ENCODE measurements around the gene SPAG8. TPM values are rescaled to one million over a fixed set of nuclear protein-coding genes. Genes with fewer than 3 reads are reported as not detected.

SPAG8 gene
- total RNA-seq (2022; extraction: Qiagen RNA extraction; ENCODE audit: low read depth) = 0.22 to 0.53 TPM (median 0.27 TPM) in 5 replicates

DNA sequence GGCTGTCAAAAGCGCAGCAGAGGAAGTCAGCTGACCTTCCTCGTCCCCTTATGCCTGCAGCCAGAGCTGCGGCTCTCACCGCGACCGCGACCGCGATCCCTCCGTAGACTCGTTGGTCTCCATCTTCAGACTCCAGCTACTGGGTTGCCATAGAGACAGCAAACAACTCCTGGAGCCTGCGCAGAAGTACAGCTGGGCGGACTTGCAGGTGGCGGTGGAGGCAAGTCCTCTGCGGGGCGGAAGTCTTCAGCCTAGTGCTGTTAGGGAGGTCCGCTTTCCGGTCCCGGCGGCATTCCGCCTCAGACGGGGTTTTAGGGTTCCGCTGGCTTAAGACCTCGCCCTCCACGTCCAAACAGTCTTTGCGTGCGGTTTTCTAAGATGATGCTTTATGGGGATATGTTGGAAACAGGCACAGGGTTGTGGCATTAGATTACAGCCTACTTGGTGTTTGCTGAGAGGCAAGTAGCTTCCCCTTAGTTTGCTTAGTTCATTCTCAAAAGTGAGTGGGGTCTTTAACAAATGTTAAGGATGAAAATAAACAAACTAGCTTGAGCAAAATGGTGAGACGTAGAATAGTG, at the start of gene SPAG8:
Gene SPAG8 (minus strand): TSS at position 238 of the 578 bp plus-strand sequence. CDS start 115 bp downstream, at position 123.

DNA sequence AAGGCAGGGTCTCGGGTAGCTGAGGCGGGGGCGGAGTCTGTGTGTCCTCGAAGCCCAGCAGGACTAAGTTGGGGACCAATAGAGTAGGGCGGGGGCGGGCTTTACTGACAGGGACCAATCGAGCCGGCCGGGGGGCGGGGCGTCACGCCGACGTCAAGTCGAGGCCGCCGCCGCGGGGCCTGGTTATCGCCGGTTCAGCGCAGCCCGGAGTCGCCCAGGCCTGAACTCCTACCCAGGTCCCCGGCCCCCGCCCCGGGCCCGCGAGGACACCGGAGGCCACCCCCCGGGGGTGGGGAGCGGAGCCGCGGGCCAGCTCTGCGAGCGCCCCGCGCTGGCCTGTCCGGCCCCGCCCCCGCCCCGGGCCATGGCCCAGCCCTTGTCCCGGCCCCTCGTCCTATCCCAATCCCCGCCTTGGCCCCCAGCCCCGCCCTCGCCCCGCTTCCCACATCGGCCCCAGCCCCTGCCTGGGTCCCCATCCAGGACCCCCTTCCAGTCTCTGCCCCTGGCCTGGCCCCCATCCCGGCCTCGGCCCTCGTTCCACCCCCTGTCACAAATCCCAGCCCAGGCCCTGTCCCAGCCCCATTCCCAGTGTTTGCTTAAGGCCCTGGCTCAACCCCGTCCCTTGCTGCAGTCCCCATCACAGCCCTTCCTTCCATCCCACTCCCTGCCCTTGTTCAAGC, 17.2 kb upstream of the SPAG8 start, which contains the start of gene TMEM8B:
Gene TMEM8B (plus strand): TSS at position 145 of the 680 bp plus-strand sequence. CDS start 220 bp downstream, at position 365.

DNA sequence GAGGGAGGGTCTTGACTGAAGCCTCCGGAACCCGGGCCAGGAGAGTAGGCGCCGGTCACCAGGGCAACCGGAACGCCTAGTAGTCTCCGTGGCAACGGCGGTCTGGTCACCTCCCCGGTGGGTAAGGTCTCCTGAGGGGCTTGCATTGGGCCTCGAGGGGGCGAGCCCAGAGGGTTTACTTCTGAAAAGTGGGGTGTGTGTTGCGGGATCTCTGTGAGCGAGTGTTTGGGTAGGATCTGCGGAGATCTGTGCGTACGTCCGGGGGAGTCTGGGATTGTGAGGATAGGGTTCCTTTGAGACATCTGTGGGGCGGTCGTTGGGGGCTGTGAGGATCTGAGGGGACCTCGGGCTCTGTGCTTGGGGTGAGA, 16.6 kb upstream of the SPAG8 start, which contains the start of gene FAM221B:
Gene FAM221B (minus strand): TSS at position 17 of the 368 bp plus-strand sequence. CDS start 2,571 bp downstream, outside the sequence.

DNA sequence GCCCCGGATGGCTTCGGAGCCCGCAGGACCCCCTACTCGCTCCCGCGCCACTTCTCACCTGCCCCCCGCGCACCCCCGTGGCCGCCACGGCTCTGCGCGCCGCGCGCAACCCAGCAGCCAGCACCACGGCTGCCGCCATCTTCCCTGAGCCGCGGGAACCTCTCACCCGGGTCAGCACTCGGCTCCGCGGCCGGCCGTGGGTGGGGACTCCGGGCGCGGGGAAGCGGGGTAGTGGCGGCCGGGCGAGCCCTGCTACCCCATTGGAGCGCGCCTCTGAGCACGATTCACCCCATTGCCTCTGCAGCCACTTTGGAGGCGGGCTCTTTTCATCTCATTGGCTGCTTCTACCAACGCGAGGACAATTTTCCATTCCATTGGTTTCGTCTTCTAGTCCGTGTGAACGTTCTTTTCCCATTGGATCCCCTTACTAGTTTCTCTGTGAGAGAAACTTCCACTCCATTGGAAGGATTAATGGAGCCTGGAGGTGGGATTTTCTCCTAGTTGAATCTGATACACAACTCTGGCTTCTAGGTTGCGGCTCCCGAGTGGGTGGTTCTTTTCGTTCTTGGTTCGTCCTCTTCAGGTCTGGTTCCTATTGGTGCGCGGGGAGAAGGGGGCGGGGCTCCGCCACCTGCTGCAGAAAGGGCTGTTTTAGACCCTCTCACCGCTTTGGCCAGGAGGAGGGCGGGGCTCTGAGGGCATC, 2.9 kb upstream of the SPAG8 start, which contains the start of gene HINT2:
Gene HINT2 (minus strand): TSS at position 202 of the 703 bp plus-strand sequence. CDS start 63 bp downstream, at position 139.

GRCh38 chr9:35791297-35791921, 20.7 kb downstream of the SPAG8 start, which contains the start of gene NPR2:
NPR2 (plus strand) TSS chr9:35791591; CDS start chr9:35792409, 818 bp downstream.

Other genes starting within 250 kb of the SPAG8 start
- gene TESK1, start 207.0 kb downstream of the SPAG8 start, total RNA-seq (2022; extraction: Qiagen RNA extraction; ENCODE audit: low read depth) = 20.0 to 25.9 TPM (median 24.6 TPM) in 5 replicates
- gene CD72, start 193.8 kb downstream of the SPAG8 start, total RNA-seq (2022; extraction: Qiagen RNA extraction; ENCODE audit: low read depth) = 0.08 to 0.35 TPM (median 0.13 TPM) in 3 of 5 replicates, not detected in the others
- not detected in 5 replicates for gene SIT1, start 161.3 kb downstream of the SPAG8 start, total RNA-seq (2022; extraction: Qiagen RNA extraction; ENCODE audit: low read depth)
- 3.1 to 22.0 TPM (median 11.8 TPM) in 4 of 5 replicates, not detected in the other for gene RMRP, start 154.2 kb downstream of the SPAG8 start, total RNA-seq (2022; extraction: Qiagen RNA extraction; ENCODE audit: low read depth)
- gene CCDC107, start 154.0 kb downstream of the SPAG8 start, total RNA-seq (2022; extraction: Qiagen RNA extraction; ENCODE audit: low read depth) = 20.4 to 24.8 TPM (median 24.4 TPM) in 5 replicates
- 12.3 to 19.6 TPM (median 18.5 TPM) in 5 replicates for gene ARHGEF39, start 147.1 kb downstream of the SPAG8 start, total RNA-seq (2022; extraction: Qiagen RNA extraction; ENCODE audit: low read depth)
- 3.0 to 9.1 TPM (median 5.3 TPM) in 5 replicates for gene CA9, start 138.3 kb downstream of the SPAG8 start, total RNA-seq (2022; extraction: Qiagen RNA extraction; ENCODE audit: low read depth)
- 578 to 668 TPM (median 633 TPM) in 5 replicates for gene TPM2, start 122.3 kb downstream of the SPAG8 start, total RNA-seq (2022; extraction: Qiagen RNA extraction; ENCODE audit: low read depth)
- 114 to 130 TPM (median 122 TPM) in 5 replicates for gene TLN1, start 80.1 kb downstream of the SPAG8 start, total RNA-seq (2022; extraction: Qiagen RNA extraction; ENCODE audit: low read depth)
- gene CREB3, start 79.6 kb downstream of the SPAG8 start, total RNA-seq (2022; extraction: Qiagen RNA extraction; ENCODE audit: low read depth) = 58.5 to 66.0 TPM (median 58.9 TPM) in 5 replicates
- 31.7 to 33.3 TPM (median 32.8 TPM) in 5 replicates for gene GBA2, start 63.0 kb downstream of the SPAG8 start, total RNA-seq (2022; extraction: Qiagen RNA extraction; ENCODE audit: low read depth)
- 13.0 to 17.0 TPM (median 16.0 TPM) in 5 replicates for gene RGP1, start 63.0 kb downstream of the SPAG8 start, total RNA-seq (2022; extraction: Qiagen RNA extraction; ENCODE audit: low read depth)
- 0.25 to 0.63 TPM in 2 of 5 replicates, not detected in the others for gene MSMP, start 58.0 kb downstream of the SPAG8 start, total RNA-seq (2022; extraction: Qiagen RNA extraction; ENCODE audit: low read depth)
- gene NPR2, start 20.7 kb downstream of the SPAG8 start, total RNA-seq (2022; extraction: Qiagen RNA extraction; ENCODE audit: low read depth) = 3.5 to 6.7 TPM (median 6.4 TPM) in 5 replicates
- gene HINT2, start 2.8 kb upstream of the SPAG8 start, total RNA-seq (2022; extraction: Qiagen RNA extraction; ENCODE audit: low read depth) = 60.1 to 101 TPM (median 97.5 TPM) in 5 replicates
- not detected in 5 replicates for gene FAM221B, start 16.5 kb upstream of the SPAG8 start, total RNA-seq (2022; extraction: Qiagen RNA extraction; ENCODE audit: low read depth)
- 2.4 to 3.3 TPM (median 2.8 TPM) in 5 replicates for gene TMEM8B, start 17.0 kb upstream of the SPAG8 start, total RNA-seq (2022; extraction: Qiagen RNA extraction; ENCODE audit: low read depth)
- gene OR13J1, start 58.1 kb upstream of the SPAG8 start, total RNA-seq (2022; extraction: Qiagen RNA extraction; ENCODE audit: low read depth) = not detected in 5 replicates
- 0.11 to 0.14 TPM in 2 of 5 replicates, not detected in the others for gene HRCT1, start 93.9 kb upstream of the SPAG8 start, total RNA-seq (2022; extraction: Qiagen RNA extraction; ENCODE audit: low read depth)
- not detected in 5 replicates for gene SPAAR, start 97.2 kb upstream of the SPAG8 start, total RNA-seq (2022; extraction: Qiagen RNA extraction; ENCODE audit: low read depth)
- gene OR2S2, start 145.9 kb upstream of the SPAG8 start, total RNA-seq (2022; extraction: Qiagen RNA extraction; ENCODE audit: low read depth) = not detected in 5 replicates
- gene RECK, start 224.7 kb upstream of the SPAG8 start, total RNA-seq (2022; extraction: Qiagen RNA extraction; ENCODE audit: low read depth) = 4.5 to 5.9 TPM (median 5.7 TPM) in 5 replicates